HCT116 (cell line): ENCODE results near the gene MMD2.

Source experiments
- CEBPB ChIP-seq: IDR thresholded peaks from 2 replicates; pipeline ENCODE4 v1.6.1; 2012; ENCODE audit warnings: low read depth
- EZH2 ChIP-seq: fragments of 200-600 bp; sonication (generic); IDR thresholded peaks from 2 replicates; pipeline ENCODE4 v1.6.1; 2017; ENCODE audit warnings: antibody characterized with exemption, mixed run types
- EZH2phosphoT487 ChIP-seq: fragments of 200-600 bp; IDR thresholded peaks from 2 replicates; pipeline ENCODE4 v1.6.1; 2018; ENCODE audit warnings: antibody characterized with exemption, borderline replicate concordance
- POLR2A ChIP-seq: IDR thresholded peaks from 2 replicates; pipeline ENCODE4 v1.7.0; 2011; ENCODE audit warnings: borderline replicate concordance; ENCODE audit not compliant: insufficient read depth, insufficient read length; ENCODE audit errors: extremely low read depth
- TF ChIP-seq, protein P1 (sequence below), 3 experiments: fragments of 200-600 bp in 1 of 3; sonication (generic) in 1 of 3; IDR thresholded peaks in 2 of 3; conservative IDR thresholded peaks in 1 of 3; 2 replicates each; pipeline ENCODE4 v1.5.1; 2012 to 2017; ENCODE audit warnings: low read depth in 2 of 3, low read length in 2 of 3, antibody characterized with exemption in 1 of 3, borderline replicate concordance in 1 of 3, control low read depth in 1 of 3, mild to moderate bottlenecking in 1 of 3, mixed read lengths in 1 of 3, mixed run types in 1 of 3, moderate library complexity in 1 of 3; ENCODE audit not compliant: insufficient read depth in 1 of 3
- TF ChIP-seq, protein P2 (sequence below): IDR thresholded peaks from 2 replicates; pipeline ENCODE4 v1.6.1; 2012; ENCODE audit warnings: low read depth

DNA sequence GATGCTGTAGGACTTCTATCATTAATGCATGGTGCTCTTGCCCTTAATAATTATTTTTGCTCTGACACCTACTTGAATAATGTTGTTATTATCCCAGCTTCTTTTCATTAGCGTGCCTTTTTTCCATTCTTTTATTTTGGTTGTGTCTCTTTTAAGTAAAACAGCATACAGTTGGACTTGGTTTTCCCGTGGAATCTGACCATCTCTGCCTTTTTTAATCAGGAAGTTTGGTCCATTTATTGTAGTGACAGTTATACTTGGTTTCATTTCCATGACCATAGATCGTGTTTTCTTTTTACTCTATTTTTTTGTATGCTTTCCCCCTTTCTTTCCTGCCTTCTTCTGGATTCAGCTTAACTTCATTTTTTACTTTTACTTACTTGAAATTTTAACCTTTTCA, 101.8 kb downstream of the MMD2 start:
- TF ChIP-seq, protein P1, sequence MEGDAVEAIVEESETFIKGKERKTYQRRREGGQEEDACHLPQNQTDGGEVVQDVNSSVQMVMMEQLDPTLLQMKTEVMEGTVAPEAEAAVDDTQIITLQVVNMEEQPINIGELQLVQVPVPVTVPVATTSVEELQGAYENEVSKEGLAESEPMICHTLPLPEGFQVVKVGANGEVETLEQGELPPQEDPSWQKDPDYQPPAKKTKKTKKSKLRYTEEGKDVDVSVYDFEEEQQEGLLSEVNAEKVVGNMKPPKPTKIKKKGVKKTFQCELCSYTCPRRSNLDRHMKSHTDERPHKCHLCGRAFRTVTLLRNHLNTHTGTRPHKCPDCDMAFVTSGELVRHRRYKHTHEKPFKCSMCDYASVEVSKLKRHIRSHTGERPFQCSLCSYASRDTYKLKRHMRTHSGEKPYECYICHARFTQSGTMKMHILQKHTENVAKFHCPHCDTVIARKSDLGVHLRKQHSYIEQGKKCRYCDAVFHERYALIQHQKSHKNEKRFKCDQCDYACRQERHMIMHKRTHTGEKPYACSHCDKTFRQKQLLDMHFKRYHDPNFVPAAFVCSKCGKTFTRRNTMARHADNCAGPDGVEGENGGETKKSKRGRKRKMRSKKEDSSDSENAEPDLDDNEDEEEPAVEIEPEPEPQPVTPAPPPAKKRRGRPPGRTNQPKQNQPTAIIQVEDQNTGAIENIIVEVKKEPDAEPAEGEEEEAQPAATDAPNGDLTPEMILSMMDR (IDR thresholded peaks at IDR 0.05 in 2 of 3, conservative IDR thresholded peaks at IDR 0.05 in 1 of 3; ENCODE audit: borderline replicate concordance in 1 of 3, insufficient read depth in 1 of 3, low read depth in 2 of 3, low read length in 2 of 3), result no peak
- TF ChIP-seq EZH2 (no peak), CEBPB (no peak), POLR2A (no peak), EZH2phosphoT487 (no peak)
- TF ChIP-seq, protein P2, sequence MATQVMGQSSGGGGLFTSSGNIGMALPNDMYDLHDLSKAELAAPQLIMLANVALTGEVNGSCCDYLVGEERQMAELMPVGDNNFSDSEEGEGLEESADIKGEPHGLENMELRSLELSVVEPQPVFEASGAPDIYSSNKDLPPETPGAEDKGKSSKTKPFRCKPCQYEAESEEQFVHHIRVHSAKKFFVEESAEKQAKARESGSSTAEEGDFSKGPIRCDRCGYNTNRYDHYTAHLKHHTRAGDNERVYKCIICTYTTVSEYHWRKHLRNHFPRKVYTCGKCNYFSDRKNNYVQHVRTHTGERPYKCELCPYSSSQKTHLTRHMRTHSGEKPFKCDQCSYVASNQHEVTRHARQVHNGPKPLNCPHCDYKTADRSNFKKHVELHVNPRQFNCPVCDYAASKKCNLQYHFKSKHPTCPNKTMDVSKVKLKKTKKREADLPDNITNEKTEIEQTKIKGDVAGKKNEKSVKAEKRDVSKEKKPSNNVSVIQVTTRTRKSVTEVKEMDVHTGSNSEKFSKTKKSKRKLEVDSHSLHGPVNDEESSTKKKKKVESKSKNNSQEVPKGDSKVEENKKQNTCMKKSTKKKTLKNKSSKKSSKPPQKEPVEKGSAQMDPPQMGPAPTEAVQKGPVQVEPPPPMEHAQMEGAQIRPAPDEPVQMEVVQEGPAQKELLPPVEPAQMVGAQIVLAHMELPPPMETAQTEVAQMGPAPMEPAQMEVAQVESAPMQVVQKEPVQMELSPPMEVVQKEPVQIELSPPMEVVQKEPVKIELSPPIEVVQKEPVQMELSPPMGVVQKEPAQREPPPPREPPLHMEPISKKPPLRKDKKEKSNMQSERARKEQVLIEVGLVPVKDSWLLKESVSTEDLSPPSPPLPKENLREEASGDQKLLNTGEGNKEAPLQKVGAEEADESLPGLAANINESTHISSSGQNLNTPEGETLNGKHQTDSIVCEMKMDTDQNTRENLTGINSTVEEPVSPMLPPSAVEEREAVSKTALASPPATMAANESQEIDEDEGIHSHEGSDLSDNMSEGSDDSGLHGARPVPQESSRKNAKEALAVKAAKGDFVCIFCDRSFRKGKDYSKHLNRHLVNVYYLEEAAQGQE, result no peak
